ENCODE results near the gene SLC37A4. TPM values are rescaled to one million over a fixed set of nuclear protein-coding genes. Genes with fewer than 3 reads are reported as not detected.

SLC37A4 gene
- total and polyA plus RNA-seq, 2 of the 13 experiments (the other 11 are each of a cell fraction or from before 2014, with no cell fraction given), result 43.0 to 56.1 TPM

- TF ChIP-seq SCMH1 (CRISPR knock-in tag; IDR thresholded peaks at IDR 0.05; ENCODE audit: borderline replicate concordance), result no peak
- TF ChIP-seq, protein P1, sequence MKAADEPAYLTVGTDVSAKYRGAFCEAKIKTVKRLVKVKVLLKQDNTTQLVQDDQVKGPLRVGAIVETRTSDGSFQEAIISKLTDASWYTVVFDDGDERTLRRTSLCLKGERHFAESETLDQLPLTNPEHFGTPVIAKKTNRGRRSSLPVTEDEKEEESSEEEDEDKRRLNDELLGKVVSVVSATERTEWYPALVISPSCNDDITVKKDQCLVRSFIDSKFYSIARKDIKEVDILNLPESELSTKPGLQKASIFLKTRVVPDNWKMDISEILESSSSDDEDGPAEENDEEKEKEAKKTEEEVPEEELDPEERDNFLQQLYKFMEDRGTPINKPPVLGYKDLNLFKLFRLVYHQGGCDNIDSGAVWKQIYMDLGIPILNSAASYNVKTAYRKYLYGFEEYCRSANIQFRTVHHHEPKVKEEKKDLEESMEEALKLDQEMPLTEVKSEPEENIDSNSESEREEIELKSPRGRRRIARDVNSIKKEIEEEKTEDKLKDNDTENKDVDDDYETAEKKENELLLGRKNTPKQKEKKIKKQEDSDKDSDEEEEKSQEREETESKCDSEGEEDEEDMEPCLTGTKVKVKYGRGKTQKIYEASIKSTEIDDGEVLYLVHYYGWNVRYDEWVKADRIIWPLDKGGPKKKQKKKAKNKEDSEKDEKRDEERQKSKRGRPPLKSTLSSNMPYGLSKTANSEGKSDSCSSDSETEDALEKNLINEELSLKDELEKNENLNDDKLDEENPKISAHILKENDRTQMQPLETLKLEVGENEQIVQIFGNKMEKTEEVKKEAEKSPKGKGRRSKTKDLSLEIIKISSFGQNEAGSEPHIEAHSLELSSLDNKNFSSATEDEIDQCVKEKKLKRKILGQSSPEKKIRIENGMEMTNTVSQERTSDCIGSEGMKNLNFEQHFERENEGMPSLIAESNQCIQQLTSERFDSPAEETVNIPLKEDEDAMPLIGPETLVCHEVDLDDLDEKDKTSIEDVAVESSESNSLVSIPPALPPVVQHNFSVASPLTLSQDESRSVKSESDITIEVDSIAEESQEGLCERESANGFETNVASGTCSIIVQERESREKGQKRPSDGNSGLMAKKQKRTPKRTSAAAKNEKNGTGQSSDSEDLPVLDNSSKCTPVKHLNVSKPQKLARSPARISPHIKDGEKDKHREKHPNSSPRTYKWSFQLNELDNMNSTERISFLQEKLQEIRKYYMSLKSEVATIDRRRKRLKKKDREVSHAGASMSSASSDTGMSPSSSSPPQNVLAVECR (CRISPR knock-in tag; IDR thresholded peaks at IDR 0.05; ENCODE audit: borderline replicate concordance), result peak; percentile 85
- TF ChIP-seq RCOR2 (CRISPR knock-in tag; IDR thresholded peaks at IDR 0.05), result 0 out of 2 replicates have a peak, but pooled peaks have one; percentile 7
- 0 out of 2 replicates have a peak, but pooled peaks have one; percentile 61 for TF ChIP-seq ZNF44 (CRISPR knock-in tag; IDR thresholded peaks at IDR 0.05)
- TF ChIP-seq, protein P2, sequence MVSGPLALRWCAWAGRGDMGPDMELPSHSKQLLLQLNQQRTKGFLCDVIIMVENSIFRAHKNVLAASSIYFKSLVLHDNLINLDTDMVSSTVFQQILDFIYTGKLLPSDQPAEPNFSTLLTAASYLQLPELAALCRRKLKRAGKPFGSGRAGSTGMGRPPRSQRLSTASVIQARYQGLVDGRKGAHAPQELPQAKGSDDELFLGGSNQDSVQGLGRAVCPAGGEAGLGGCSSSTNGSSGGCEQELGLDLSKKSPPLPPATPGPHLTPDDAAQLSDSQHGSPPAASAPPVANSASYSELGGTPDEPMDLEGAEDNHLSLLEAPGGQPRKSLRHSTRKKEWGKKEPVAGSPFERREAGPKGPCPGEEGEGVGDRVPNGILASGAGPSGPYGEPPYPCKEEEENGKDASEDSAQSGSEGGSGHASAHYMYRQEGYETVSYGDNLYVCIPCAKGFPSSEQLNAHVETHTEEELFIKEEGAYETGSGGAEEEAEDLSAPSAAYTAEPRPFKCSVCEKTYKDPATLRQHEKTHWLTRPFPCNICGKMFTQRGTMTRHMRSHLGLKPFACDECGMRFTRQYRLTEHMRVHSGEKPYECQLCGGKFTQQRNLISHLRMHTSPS (CRISPR knock-in tag; IDR thresholded peaks at IDR 0.05; ENCODE audit: low read depth), result 0 out of 2 replicates have a peak, but pooled peaks have one; percentile 3
- TF ChIP-seq NFYB (CRISPR knock-in tag; IDR thresholded peaks at IDR 0.05), result peak; percentile 44; the same call in 1 of the 2 replicates
- TF ChIP-seq, protein P3, sequence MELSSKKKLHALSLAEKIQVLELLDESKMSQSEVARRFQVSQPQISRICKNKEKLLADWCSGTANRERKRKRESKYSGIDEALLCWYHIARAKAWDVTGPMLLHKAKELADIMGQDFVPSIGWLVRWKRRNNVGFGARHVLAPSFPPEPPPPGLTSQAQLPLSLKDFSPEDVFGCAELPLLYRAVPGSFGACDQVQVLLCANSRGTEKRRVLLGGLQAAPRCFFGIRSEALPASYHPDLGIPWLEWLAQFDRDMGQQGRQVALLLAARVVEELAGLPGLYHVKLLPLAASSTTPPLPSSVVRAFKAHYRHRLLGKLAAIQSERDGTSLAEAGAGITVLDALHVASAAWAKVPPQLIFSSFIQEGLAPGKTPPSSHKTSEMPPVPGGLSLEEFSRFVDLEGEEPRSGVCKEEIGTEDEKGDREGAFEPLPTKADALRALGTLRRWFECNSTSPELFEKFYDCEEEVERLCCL (CRISPR knock-in tag; IDR thresholded peaks at IDR 0.05; ENCODE audit: borderline replicate concordance), result no peak
- TF ChIP-seq ZC3H13 (CRISPR knock-in tag; IDR thresholded peaks at IDR 0.05), result peak; percentile 63; the same call in 1 of the 2 replicates
- TF ChIP-seq, protein P4, sequence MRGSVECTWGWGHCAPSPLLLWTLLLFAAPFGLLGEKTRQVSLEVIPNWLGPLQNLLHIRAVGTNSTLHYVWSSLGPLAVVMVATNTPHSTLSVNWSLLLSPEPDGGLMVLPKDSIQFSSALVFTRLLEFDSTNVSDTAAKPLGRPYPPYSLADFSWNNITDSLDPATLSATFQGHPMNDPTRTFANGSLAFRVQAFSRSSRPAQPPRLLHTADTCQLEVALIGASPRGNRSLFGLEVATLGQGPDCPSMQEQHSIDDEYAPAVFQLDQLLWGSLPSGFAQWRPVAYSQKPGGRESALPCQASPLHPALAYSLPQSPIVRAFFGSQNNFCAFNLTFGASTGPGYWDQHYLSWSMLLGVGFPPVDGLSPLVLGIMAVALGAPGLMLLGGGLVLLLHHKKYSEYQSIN (CRISPR knock-in tag; IDR thresholded peaks at IDR 0.05; ENCODE audit: borderline replicate concordance), result no peak
- TF ChIP-seq SP4 (CRISPR knock-in tag; IDR thresholded peaks at IDR 0.05), result peak; percentile 52
- no peak for TF ChIP-seq ARHGAP35 (CRISPR knock-in tag; IDR thresholded peaks at IDR 0.05; ENCODE audit: borderline replicate concordance)
- TF ChIP-seq ZBTB7B (CRISPR knock-in tag; IDR thresholded peaks at IDR 0.05), result peak; percentile 66; the same call in 1 of the 2 replicates
- no peak for TF ChIP-seq ZNF484 (CRISPR knock-in tag; IDR thresholded peaks at IDR 0.05; ENCODE audit: borderline replicate concordance, low read depth)
- TF ChIP-seq ZFAT (CRISPR knock-in tag; conservative IDR thresholded peaks at IDR 0.05), result no peak
- peak; percentile 50 for TF ChIP-seq IKZF4 (CRISPR knock-in tag; IDR thresholded peaks at IDR 0.05; ENCODE audit: borderline replicate concordance, low read depth, not compliant biosample characterization)
- no peak for TF ChIP-seq ZNF354B (CRISPR knock-in tag; IDR thresholded peaks at IDR 0.05)
- TF ChIP-seq NR2F2 (IDR thresholded peaks at IDR 0.05; ENCODE audit: borderline replicate concordance, low read depth), result no peak
- TF ChIP-seq MLLT10 (CRISPR knock-in tag; IDR thresholded peaks at IDR 0.05), result no peak
- no peak for TF ChIP-seq FIP1L1 (IDR thresholded peaks at IDR 0.05; ENCODE audit: borderline replicate concordance, insufficient read depth, low read depth, low read length)
- TF ChIP-seq ZNF569 (CRISPR knock-in tag; IDR thresholded peaks at IDR 0.05; ENCODE audit: borderline replicate concordance), result no peak
These were observed 32.9 kb downstream of the SLC37A4 start, which contains the start of gene CENATAC (continued) for GRCh38 chr11:118997627-118998387.

Measured in HepG2 (cell line).